Trophoblast cell (in vitro differentiated cells and primary cell): ENCODE measurements around the gene STX16.
"Not testable (repeated sequence)": the region's sequence is repeated elsewhere in the genome, so short reads cannot be mapped to it uniquely, and the experiment has no call there.

Experiments
- DNase-seq, 2 donors: peaks; one replicate each; pipeline ENCODE4 v3.0.0-alpha.2; 2016
- H2AFZ ChIP-seq: 2 replicates; pipeline ENCODE4 v1.6.1; 2013; ENCODE audit warnings: low read length, moderate library complexity, mild to moderate bottlenecking; ENCODE audit not compliant: insufficient read depth, poor library complexity
- H2AK5ac ChIP-seq: 2 replicates; pipeline ENCODE4 v1.6.1; 2013; ENCODE audit warnings: mild to moderate bottlenecking, low read length
- H2BK120ac ChIP-seq: 2 replicates; pipeline ENCODE4 v1.6.1; 2013; ENCODE audit warnings: low read length, mild to moderate bottlenecking, moderate library complexity; ENCODE audit not compliant: insufficient read depth, poor library complexity
- H2BK12ac ChIP-seq: 2 replicates; pipeline ENCODE4 v1.6.1; 2013; ENCODE audit warnings: mild to moderate bottlenecking, low read length, moderate library complexity
- H2BK5ac ChIP-seq: 2 replicates; pipeline ENCODE4 v1.6.1; 2013; ENCODE audit warnings: low read length, low read depth, moderate library complexity, mild to moderate bottlenecking; ENCODE audit not compliant: poor library complexity
- H3K14ac ChIP-seq: 2 replicates; pipeline ENCODE4 v1.6.1; 2013; ENCODE audit warnings: mild to moderate bottlenecking, low read length
- H3K18ac ChIP-seq: 2 replicates; pipeline ENCODE4 v1.6.1; 2013; ENCODE audit warnings: mild to moderate bottlenecking, low read length
- H3K23ac ChIP-seq: 2 replicates; pipeline ENCODE4 v1.6.1; 2013; ENCODE audit warnings: low read length
- H3K27ac ChIP-seq: 2 replicates; pipeline ENCODE4 v1.5.1; 2013; ENCODE audit warnings: low read depth, mild to moderate bottlenecking, inconsistent platforms, low read length, moderate library complexity
- H3K27me3 ChIP-seq: 2 replicates; pipeline ENCODE4 v1.6.1; 2013; ENCODE audit warnings: inconsistent platforms, mild to moderate bottlenecking, low read length, moderate library complexity; ENCODE audit not compliant: insufficient read depth
- H3K36me3 ChIP-seq, 2 experiments: 1 replicate in 1 of 2; 2 replicates in 1 of 2; pipeline ENCODE4 v1.6.1; 2013; ENCODE audit warnings: low read length in 2 of 2, mild to moderate bottlenecking in 2 of 2, moderate library complexity in 1 of 2; ENCODE audit not compliant: insufficient read depth in 2 of 2, control insufficient read depth in 1 of 2
- H3K4ac ChIP-seq: 2 replicates; pipeline ENCODE4 v1.6.1; 2013; ENCODE audit warnings: low read depth, mild to moderate bottlenecking, low read length, moderate library complexity
- H3K4me1 ChIP-seq, 2 experiments: 1 replicate in 1 of 2; 2 replicates in 1 of 2; pipeline ENCODE4 v1.6.1; 2013; ENCODE audit warnings: low read length in 2 of 2, mild to moderate bottlenecking in 2 of 2, moderate library complexity in 1 of 2; ENCODE audit not compliant: insufficient read depth in 2 of 2, control insufficient read depth in 1 of 2
- H3K4me2 ChIP-seq: 2 replicates; pipeline ENCODE4 v1.6.1; 2013; ENCODE audit warnings: inconsistent platforms, mild to moderate bottlenecking, low read length, moderate library complexity
- H3K4me3 ChIP-seq: 2 replicates; pipeline ENCODE4 v1.5.1; 2013; ENCODE audit warnings: mild to moderate bottlenecking, low read depth, low read length, inconsistent platforms
- H3K79me1 ChIP-seq: one replicate; pipeline ENCODE4 v1.6.1; 2013; ENCODE audit warnings: low read length
- H3K79me2 ChIP-seq: 2 replicates; pipeline ENCODE4 v1.6.1; 2013; ENCODE audit warnings: low read length, mild to moderate bottlenecking; ENCODE audit not compliant: control insufficient read depth, insufficient read depth, poor library complexity
- H3K9ac ChIP-seq: 2 replicates; pipeline ENCODE4 v1.6.1; 2013; ENCODE audit warnings: mild to moderate bottlenecking, low read length
- H3K9me3 ChIP-seq: 2 replicates; pipeline ENCODE4 v1.6.1; 2013; ENCODE audit warnings: low read depth, mild to moderate bottlenecking, control low read depth, inconsistent platforms, low read length; ENCODE audit not compliant: insufficient read depth
- H4K12ac ChIP-seq: 2 replicates; pipeline ENCODE4 v1.6.1; 2013; ENCODE audit warnings: low read depth, mild to moderate bottlenecking, low read length, moderate library complexity
- H4K8ac ChIP-seq: 2 replicates; pipeline ENCODE4 v1.6.1; 2013; ENCODE audit warnings: low read depth, mild to moderate bottlenecking, low read length, moderate library complexity
- H4K91ac ChIP-seq: one replicate; pipeline ENCODE4 v1.6.1; 2013; ENCODE audit warnings: low read depth, mild to moderate bottlenecking, low read length, moderate library complexity
- WGBS: extraction: QIAGEN DNeasy Blood & Tissue Kit; methylation state at CpG from one replicate; pipeline ENCODE4 v1.1.7; 2013; ENCODE audit warnings: missing lambda C conversion rate; ENCODE audit not compliant: insufficient read length, insufficient coverage; ENCODE audit errors: extremely low coverage; 5-methylcytosine and 5-hydroxymethylcytosine counted together

Gene STX16

GRCh38 chr20:58646703-58647102 lies 4.4 kb upstream of the STX16 start:
- no peak overlapping the region for H3K4me3 ChIP-seq
- WGBS: no CpG with 5 or more reads among the region's 4 CpGs
- H3K9me3 ChIP-seq: no peaks in the 10 kb centered on the region
- H4K8ac ChIP-seq: no peak overlapping the region
- H2BK120ac ChIP-seq: no peak overlapping the region
- H4K91ac ChIP-seq: no peak overlapping the region
- no peak overlapping the region for H2BK12ac ChIP-seq
- H2AFZ ChIP-seq: no peak overlapping the region
- DNase-seq: no peak
- no peak overlapping the region for H3K23ac ChIP-seq
- peaks cover 20% of the 10 kb centered on the region for H3K79me1 ChIP-seq
- H3K9ac ChIP-seq: no peak overlapping the region
- peaks cover 2 to 3% of the 10 kb centered on the region in 2 experiments for H3K4me1 ChIP-seq
- no peak overlapping the region for H2AK5ac ChIP-seq
- H4K12ac ChIP-seq: no peak overlapping the region
- no peaks in the 10 kb centered on the region for H3K27me3 ChIP-seq
- H3K36me3 ChIP-seq: no peaks in the 10 kb centered on the region
- H3K79me2 ChIP-seq: peaks cover 14% of the 10 kb centered on the region
- H3K4me2 ChIP-seq: no peak overlapping the region
- no peak overlapping the region for H3K4ac ChIP-seq
- H3K14ac ChIP-seq: no peak overlapping the region
- H3K18ac ChIP-seq: no peak overlapping the region
- no peak overlapping the region for H2BK5ac ChIP-seq
- H3K27ac ChIP-seq: no peak overlapping the region

- Histone ChIP-seq H2BK120ac (no peak overlapping the region), H2BK5ac (no peak overlapping the region), H3K9ac (no peak overlapping the region), H4K8ac (no peak overlapping the region), H2BK12ac (no peak overlapping the region), H3K9me3 (no peaks in the 10 kb centered on the region), H3K79me2 (peaks cover 17% of the 10 kb centered on the region), H3K4me1 (peaks cover 2 to 3% of the 10 kb centered on the region in 2 experiments), H3K27me3 (no peaks in the 10 kb centered on the region), H4K91ac (no peak overlapping the region), H3K4me2 (no peak overlapping the region), H3K79me1 (peaks cover 22% of the 10 kb centered on the region), H4K12ac (no peak overlapping the region), H3K23ac (no peak overlapping the region), H3K18ac (no peak overlapping the region), H3K4ac (no peak overlapping the region), H3K14ac (no peak overlapping the region), H2AK5ac (no peak overlapping the region), H3K27ac (no peak overlapping the region), H3K36me3 (no peaks in the 10 kb centered on the region), H2AFZ (no peak overlapping the region), H3K4me3 (no peak overlapping the region)
- no CpG with 5 or more reads among the region's 7 CpGs for WGBS
- no peak for DNase-seq
Observed at GRCh38 chr20:58647162-58647795, 3.8 kb upstream of the STX16 start.

- no peak overlapping the region for H3K4ac ChIP-seq
- no peak overlapping the region for H3K9ac ChIP-seq
- H3K79me2 ChIP-seq: peaks cover 20% of the 10 kb centered on the region
- H2AFZ ChIP-seq: no peak overlapping the region
- no peak for DNase-seq
- peaks cover 25% of the 10 kb centered on the region for H3K79me1 ChIP-seq
- no peak overlapping the region for H2AK5ac ChIP-seq
- H3K27me3 ChIP-seq: no peaks in the 10 kb centered on the region
- no peaks in the 10 kb centered on the region for H3K36me3 ChIP-seq
- H3K4me1 ChIP-seq: peaks cover 2 to 3% of the 10 kb centered on the region in 2 experiments
- H3K4me2 ChIP-seq: no peak overlapping the region
- H4K8ac ChIP-seq: no peak overlapping the region
- no peak overlapping the region for H3K14ac ChIP-seq
- H2BK12ac ChIP-seq: no peak overlapping the region
- H3K9me3 ChIP-seq: no peaks in the 10 kb centered on the region
- no peak overlapping the region for H4K91ac ChIP-seq
- H2BK120ac ChIP-seq: no peak overlapping the region
- H3K4me3 ChIP-seq: no peak overlapping the region
- no peak overlapping the region for H3K23ac ChIP-seq
- no peak overlapping the region for H2BK5ac ChIP-seq
- no peak overlapping the region for H3K27ac ChIP-seq
- H3K18ac ChIP-seq: no peak overlapping the region
- H4K12ac ChIP-seq: no peak overlapping the region
- no CpG with 5 or more reads among the region's 12 CpGs for WGBS
Observed at GRCh38 chr20:58647796-58648501, 3.1 kb upstream of the STX16 start.

- H3K4ac ChIP-seq, DNase-seq, H3K23ac ChIP-seq, H3K4me2 ChIP-seq, H3K27ac ChIP-seq, H3K18ac ChIP-seq, H3K14ac ChIP-seq, H2BK5ac ChIP-seq, H4K8ac ChIP-seq, H2AFZ ChIP-seq, H2BK120ac ChIP-seq, H3K36me3 ChIP-seq, H3K9me3 ChIP-seq, H3K4me1 ChIP-seq, H3K27me3 ChIP-seq, H3K4me3 ChIP-seq, H2AK5ac ChIP-seq, H3K9ac ChIP-seq, H4K12ac ChIP-seq, H2BK12ac ChIP-seq, H4K91ac ChIP-seq: not testable (repeated sequence)
- Histone ChIP-seq H3K79me2 (peaks cover 20% of the 10 kb centered on the region), H3K79me1 (peaks cover 25% of the 10 kb centered on the region)
- no CpG with 5 or more reads among the region's 6 CpGs for whole genome bisulfite sequencing
Observed at GRCh38 chr20:58648502-58648825, 2.6 kb upstream of the STX16 start.
